SKM-1 treated with dmso at 0.1 percent for 144 hours (cell line): ENCODE measurements around the gene MAGIX.
"Not testable (repeated sequence)": the region's sequence is repeated elsewhere in the genome, so short reads cannot be mapped to it uniquely, and the experiment has no call there.

Experiments used
- DNase-seq: peaks from one replicate; lab custom pipeline; 2025; ENCODE audit not compliant: unreplicated experiment; lab: John Stamatoyannopoulos, UW

The MAGIX gene

GRCh38 chrX:49157194-49157593 is 5.4 kb upstream of the MAGIX start:
- no peak for DNase-seq

DNA sequence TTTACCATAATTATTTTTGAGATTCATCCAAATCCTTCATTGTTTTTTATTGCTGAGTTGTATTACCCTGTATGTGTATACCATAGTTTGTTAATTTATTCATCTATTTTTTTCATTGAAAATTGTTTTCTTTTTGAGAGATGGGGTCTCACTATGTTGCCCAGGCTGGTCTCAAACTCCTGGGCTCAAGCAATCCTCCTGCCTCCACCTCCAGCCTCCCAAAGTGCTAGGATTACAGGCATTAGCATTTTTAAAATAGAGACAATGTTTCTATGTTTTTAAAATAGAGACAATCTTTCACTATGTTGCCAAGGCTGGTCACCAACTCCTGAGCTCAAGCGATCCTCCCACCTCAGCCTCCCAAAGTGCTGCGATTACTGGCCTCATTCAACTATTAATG is 1.6 kb upstream of the MAGIX start:
- no peak for DNase-seq

GRCh38 chrX:49161632-49162031 is 926 bp upstream of the MAGIX start:
- no peak for DNase-seq

- DNase-seq: peak; percentile 66
These were observed 1.2 kb downstream of the MAGIX start for GRCh38 chrX:49163555-49164419.

DNA sequence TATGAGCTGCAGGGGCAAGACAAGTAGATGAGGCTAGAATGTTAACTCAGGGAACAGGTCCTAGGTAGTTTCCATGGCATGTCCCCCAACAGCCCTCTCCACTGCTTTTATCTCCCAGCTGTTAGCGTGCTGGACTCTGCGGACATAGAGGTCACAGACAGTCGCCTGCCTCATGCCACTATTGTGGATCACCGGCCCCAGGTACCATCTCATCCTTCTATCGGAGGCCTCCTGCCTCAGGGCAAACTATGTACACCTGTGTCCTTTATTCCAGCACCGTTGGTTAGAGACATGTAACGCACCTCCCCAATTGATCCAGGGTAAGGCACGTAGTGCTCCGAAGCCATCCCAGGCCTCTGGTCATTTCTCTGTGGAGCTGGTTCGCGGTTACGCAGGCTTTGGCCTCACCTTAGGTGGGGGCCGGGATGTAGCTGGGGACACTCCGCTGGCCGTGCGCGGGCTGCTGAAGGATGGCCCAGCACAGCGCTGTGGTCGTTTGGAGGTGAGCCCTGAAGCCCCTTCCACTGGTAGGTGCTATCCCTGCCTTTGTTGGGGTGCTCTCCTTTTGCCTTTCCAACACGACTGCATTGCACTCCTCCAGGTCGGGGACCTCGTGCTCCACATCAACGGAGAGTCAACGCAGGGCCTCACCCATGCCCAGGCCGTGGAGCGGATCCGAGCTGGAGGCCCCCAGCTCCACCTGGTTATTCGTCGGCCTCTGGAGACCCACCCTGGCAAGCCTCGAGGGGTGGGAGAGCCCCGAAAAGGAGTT is 2.2 kb downstream of the MAGIX start:
- no peak for DNase-seq

DNA sequence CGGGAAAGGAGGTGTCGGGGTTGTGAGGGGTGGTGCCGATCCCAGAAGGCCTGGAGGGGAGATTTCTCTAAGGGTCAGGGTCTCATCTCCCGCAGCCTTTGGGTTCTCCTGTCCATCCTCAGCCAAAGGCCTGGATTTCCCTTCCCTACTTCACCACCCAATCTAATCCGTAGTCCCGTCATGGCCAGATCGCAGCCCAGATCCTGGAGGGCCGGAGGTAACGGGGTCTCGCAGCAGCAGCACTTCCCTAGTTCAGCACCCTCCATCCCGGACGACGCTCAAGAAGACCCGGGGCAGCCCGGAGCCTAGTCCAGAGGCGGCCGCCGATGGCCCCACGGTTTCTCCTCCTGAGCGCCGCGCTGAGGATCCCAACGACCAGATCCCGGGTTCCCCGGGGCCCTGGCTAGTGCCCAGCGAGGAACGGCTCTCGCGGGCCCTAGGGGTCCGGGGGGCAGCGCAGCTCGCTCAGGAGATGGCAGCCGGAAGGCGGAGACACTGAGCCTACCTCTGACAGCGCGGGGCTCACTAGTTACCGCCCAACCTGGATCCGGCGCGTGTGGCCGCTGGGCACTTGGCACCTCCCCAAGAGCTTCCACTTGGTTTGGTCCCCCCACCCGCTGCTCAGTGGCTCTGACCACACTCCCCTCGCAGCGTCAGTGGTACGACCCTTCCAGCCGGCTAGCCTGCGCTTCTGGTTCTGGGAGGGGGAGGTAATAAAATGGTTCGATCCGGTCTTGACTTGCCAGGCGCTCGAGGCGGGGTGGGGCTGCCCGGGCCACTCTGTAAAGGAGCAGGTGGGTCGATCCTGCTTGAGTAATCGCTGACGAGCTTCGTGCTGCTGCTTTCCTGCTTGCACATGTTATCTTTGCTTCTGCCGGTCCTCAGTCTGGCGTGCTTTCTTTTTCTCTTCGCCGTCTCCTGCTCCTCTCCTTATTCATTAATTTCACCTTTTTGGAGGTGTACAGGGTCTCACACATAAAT is 3.6 kb downstream of the MAGIX start:
- DNase-seq: peak; percentile 57

DNA sequence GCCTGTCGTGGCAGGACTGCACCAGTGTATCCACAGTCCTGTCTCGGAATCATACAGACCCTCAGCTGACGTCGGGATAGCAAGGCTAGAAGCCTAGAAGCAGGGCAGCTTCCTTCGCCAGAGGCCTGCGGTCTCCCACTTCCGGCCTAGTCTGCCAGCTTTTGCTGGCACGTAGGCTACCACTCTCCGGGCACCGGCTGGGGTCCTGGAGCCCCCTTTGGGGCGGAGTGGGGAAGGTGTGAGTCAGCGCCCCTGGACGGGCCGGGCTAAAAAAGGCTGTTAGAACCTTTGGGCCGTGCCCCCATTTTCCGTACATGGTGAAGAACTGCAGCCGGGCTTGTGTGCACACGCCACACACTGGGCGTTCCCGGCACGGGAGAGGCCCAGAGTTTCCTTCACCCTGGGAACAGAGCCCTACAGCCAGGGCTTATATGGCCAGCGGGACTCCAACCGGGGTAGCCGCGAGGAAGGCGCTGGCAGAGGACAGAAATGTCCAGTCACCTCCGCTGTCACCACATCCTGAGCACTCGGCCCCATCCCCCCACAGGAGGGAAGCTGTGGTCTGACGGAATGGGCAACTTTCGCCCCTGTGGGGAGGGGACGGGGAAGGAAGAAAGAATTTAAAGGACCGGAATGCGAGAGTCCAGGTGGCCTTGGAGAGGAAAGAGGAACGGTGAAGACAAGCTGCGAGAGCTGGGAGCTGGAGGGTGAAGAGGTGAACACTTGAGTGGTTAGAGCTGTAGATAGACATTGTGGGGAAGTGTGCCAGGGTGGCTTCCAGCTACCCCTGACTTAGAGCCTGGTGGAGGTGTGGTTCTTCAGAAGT is 4.6 kb downstream of the MAGIX start:
- peak; percentile 86 for DNase-seq

- no peak for DNase-seq
These were observed 5.2 kb downstream of the MAGIX start for GRCh38 chrX:49167740-49168108.

DNA sequence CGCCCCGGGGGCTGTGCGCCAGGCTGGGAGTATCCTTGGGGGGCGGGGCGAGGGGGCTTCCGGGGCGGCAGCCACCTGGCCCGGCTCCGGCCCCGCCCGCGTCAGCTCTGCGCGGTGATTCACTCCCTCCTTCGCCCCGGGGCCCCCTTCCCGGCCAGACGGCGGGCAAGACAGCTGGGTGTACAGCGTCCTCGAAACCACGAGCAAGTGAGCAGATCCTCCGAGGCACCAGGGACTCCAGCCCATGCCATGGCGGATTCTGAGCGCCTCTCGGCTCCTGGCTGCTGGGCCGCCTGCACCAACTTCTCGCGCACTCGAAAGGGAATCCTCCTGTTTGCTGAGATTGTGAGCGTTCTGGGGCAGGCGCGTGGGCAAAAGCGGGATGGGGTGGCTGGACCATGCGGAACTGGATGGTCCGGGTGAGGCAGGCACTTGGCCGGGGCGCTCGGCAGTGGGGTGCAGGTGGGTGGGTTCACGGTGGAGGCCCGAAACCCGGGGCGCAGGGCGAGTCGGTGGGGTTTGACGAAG is 9.3 kb downstream of the MAGIX start, which contains the start of gene PLP2:
TSS of gene PLP2 (plus strand) at position 147 of the 528 bp plus-strand sequence. CDS start at position 250, 103 bp downstream.
- DNase-seq: peak; percentile 11

DNA sequence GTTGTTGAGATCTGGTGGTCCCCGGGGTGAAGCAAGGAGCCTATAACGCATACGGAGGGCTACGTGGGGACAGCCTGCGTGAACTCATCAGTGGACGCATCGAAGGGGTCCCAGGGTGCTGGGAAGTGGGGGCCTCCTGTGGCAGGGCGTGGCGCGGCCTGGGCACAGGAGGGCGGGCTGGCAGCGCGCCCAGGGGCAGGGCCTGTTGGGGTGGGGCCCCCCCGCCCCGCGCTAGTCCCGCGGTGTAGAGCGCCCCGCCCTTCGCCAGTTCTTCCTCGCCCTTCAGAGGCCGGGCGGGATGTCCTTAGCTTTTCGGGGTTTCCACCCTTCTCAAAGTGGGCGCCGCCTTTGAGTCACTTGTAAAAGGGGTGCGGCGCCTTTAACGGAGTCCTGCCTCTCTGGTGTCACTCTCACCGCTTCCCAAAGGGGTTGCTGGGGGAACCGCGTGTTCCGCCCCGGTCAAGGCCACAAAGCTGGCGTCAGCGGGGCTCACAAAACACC is 9.8 kb downstream of the MAGIX start:
- DNase-seq: peak; percentile 12

GRCh38 chrX:49173544-49173943 is 11.0 kb downstream of the MAGIX start:
- not testable (repeated sequence) for DNase-seq

DNA sequence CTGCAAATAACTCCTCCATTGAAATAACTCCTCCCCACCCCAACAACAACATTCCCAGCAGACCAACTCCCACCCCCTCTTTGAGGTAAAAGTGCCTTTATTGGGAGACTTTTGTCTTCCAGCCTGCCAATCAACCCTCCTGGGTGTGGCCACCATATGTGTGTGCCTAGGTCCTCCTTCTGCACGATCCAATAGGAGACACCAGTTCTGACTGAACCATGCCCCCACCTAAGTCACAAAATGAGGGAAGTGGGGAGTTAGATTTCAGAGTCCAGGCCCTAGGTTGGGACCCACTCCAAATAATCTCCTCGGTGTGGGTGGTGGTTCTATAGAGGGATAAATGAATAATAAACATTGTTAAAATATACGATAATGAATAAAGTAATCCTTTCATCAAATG is 12.2 kb downstream of the MAGIX start:
- no peak for DNase-seq

- no peak for DNase-seq
These were observed 13.1 kb downstream of the MAGIX start for GRCh38 chrX:49175435-49176274.

DNA sequence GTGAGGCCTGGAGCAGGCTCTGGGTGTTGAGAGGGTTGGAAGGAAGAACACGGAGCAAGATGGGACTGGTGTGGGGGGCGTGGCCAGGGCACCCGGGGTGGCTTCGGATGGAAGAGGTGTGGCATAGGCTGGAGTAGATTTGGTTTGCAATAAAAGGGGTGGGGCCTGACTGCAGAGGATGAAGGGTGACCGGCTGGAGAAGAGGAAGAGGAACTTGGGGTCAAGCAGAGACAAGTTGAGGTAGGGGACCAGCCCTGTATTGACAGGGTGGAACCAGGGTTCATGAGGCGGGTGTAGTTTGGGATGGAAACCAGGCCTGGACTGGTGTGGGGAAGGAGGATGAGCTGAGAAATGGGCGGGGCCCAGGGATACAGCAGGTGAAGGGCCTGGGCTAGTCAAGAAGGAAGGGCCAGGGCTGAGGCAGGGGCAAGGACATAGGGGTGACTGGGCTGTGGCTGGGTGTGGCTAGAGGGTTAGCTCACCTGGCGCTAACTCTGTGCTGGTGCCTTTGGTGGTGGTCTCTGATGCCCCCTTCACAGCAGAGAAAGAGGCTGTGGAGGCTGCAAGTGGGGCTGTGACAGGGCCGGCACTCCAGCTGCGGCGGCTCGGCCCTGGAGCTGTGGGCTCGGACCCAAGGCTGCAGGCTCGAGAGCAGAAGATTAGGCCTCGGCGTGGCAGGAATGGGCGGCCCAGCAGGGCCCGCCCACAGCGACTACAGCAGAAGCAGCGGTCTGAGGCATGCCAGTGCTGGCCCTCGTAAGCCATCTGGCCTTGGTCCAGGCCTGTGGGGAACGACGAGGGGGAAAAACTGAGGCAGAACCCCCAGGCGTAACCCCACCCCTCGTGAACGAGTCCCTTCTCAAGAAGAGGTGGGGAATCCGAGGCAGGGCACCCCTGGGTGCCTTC is 14.1 kb downstream of the MAGIX start:
- DNase-seq: peak; percentile 35

DNA sequence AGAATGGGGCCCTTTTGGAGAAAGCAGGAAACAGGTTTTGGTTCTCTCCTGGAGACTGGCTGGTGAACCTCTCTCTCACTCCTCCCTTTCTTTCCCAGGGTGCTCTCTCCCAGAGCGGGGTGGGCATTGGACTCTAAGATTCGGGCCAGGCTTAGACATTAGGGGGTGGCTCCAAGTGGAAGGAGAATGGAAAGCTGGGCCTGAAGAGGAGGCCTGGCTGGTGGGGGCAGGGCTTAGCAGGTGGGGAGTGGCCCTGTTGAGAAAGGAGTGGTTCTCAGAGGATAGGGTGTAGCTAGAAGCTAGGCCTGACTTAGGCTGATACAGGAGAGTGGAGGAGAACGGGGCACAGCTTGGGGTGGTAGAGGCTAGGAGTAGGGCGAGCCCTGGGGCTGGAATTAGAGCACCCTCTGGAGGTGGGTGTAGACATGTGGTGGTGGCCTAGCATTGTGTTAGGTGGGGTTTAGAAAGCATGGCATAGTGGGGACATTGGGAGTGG is 14.8 kb downstream of the MAGIX start:
- DNase-seq: no peak

DNA sequence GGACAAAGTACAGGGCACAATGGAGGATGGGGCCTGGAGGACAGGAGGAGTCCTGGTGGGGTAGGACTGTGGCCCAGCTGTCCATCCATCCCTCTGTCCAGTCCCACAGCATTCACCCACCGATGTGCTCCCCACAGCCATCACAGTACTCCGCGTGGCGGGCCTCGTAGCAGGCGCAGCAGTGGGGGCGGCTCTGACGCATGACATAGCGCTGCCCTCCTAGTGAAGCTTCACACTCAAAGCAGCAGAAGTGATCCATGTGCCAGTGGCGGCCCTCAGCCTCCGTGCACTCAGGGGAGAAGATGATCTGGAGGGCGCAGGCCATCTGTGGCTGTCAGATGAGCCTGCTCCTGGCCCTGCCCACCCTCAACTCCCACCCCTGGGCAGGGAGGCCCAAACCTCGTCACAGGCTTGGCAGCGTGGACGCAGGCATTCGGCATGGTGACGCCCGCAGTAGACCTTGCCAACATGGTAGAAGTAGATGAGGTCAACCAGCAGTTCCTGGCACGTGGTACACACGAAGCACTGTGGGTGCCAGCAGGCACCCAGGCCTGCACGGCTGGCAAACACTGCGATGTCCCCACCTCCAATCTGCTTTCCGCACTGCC is 15.4 kb downstream of the MAGIX start:
- no peak for DNase-seq

GRCh38 chrX:49178537-49178936 is 16.0 kb downstream of the MAGIX start:
- DNase-seq: no peak
